Measurements from ENCODE around the gene TBCK.

The TBCK gene

GRCh38 chr4:106284227-106284626 lies 31.8 kb downstream of the TBCK start:
- Histone ChIP-seq H4K20me1 (ENCODE audit: insufficient read depth, low read length) (no peaks in the 10 kb centered on the region), H2AFZ (ENCODE audit: low read length) (no peak overlapping the region), H3K4me3 (ENCODE audit: low read depth, low read length, poor library complexity, severe bottlenecking) (no peak overlapping the region), H3K79me2 (ENCODE audit: insufficient read depth, low read length) (no peaks in the 10 kb centered on the region), H3F3A (ENCODE audit: insufficient read depth, low read length) (no peaks in the 10 kb centered on the region), H3K9me3 (ENCODE audit: low read length) (no peaks in the 10 kb centered on the region), H3K36me3 (ENCODE audit: insufficient read depth, low read length) (no peaks in the 10 kb centered on the region), H3K4me1 (ENCODE audit: insufficient read depth, low read length, severe bottlenecking) (no peaks in the 10 kb centered on the region), H3K9ac (ENCODE audit: low read length) (no peak overlapping the region), H3K27ac (ENCODE audit: low read depth, low read length, poor library complexity, severe bottlenecking) (no peak overlapping the region), H3K27me3 (ENCODE audit: insufficient read depth, low read length) (no peaks in the 10 kb centered on the region), H3K4me2 (ENCODE audit: low read length) (no peak overlapping the region), H3K9me2 (ENCODE audit: low read depth, low read length) (no peaks in the 10 kb centered on the region)
- TF ChIP-seq, protein P1, sequence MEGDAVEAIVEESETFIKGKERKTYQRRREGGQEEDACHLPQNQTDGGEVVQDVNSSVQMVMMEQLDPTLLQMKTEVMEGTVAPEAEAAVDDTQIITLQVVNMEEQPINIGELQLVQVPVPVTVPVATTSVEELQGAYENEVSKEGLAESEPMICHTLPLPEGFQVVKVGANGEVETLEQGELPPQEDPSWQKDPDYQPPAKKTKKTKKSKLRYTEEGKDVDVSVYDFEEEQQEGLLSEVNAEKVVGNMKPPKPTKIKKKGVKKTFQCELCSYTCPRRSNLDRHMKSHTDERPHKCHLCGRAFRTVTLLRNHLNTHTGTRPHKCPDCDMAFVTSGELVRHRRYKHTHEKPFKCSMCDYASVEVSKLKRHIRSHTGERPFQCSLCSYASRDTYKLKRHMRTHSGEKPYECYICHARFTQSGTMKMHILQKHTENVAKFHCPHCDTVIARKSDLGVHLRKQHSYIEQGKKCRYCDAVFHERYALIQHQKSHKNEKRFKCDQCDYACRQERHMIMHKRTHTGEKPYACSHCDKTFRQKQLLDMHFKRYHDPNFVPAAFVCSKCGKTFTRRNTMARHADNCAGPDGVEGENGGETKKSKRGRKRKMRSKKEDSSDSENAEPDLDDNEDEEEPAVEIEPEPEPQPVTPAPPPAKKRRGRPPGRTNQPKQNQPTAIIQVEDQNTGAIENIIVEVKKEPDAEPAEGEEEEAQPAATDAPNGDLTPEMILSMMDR (IDR thresholded peaks at IDR 0.05; ENCODE audit: low read length), result no peak
- TF ChIP-seq EZH2 (IDR thresholded peaks at IDR 0.05; ENCODE audit: borderline replicate concordance, low read length), result no peak

GRCh38 chr4:106277140-106277675 lies 38.8 kb downstream of the TBCK start:
- H2AFZ ChIP-seq (ENCODE audit: low read length), result no peak overlapping the region
- H3K27me3 ChIP-seq (ENCODE audit: insufficient read depth, low read length), result no peaks in the 10 kb centered on the region

DNA sequence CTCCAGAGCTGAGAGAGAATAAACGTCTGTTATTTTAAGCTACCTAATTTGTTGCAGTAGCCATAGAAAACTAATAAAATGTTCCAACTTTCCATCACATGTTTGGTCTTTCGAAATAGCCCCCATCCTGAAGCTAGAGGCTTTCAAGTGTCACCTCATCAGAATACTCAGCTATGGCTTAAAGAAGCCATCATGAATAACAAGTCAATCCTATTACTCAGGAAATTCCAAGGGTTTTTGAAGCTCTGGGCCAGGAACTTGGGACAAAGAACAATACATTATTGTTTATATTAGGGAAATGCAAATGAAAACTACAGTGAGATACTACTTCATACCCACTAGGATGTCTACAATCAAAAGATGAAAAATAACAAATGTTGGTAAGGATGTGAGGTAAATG lies 42.2 kb downstream of the TBCK start:
- H3K4me1 ChIP-seq (ENCODE audit: insufficient read depth, low read length, severe bottlenecking), result no peaks in the 10 kb centered on the region

More at GRCh38 chr4:106277140-106277675, 38.8 kb downstream of the TBCK start:
- no peaks in the 10 kb centered on the region for H3K9me3 ChIP-seq (ENCODE audit: low read length)
- no peaks in the 10 kb centered on the region for H4K20me1 ChIP-seq (ENCODE audit: insufficient read depth, low read length)
- H3K79me2 ChIP-seq (ENCODE audit: insufficient read depth, low read length), result no peaks in the 10 kb centered on the region; the same call in 1 of the 2 replicates
- H3K4me3 ChIP-seq (ENCODE audit: low read depth, low read length, poor library complexity, severe bottlenecking), result no peak overlapping the region
- no peaks in the 10 kb centered on the region for H3F3A ChIP-seq (ENCODE audit: insufficient read depth, low read length)
- H3K9me2 ChIP-seq (ENCODE audit: low read depth, low read length), result no peaks in the 10 kb centered on the region
- TF ChIP-seq, protein P1 (IDR thresholded peaks at IDR 0.05; ENCODE audit: low read length), result no peak
- TF ChIP-seq EZH2 (IDR thresholded peaks at IDR 0.05; ENCODE audit: borderline replicate concordance, low read length), result no peak
- no peak overlapping the region for H3K4me2 ChIP-seq (ENCODE audit: low read length)
- H3K9ac ChIP-seq (ENCODE audit: low read length), result no peak overlapping the region
- H3K4me1 ChIP-seq (ENCODE audit: insufficient read depth, low read length, severe bottlenecking), result no peaks in the 10 kb centered on the region
- H3K27ac ChIP-seq (ENCODE audit: low read depth, low read length, poor library complexity, severe bottlenecking), result no peak overlapping the region
- no peaks in the 10 kb centered on the region for H3K36me3 ChIP-seq (ENCODE audit: insufficient read depth, low read length)

More for the DNA sequence above, 42.2 kb downstream of the TBCK start:
- TF ChIP-seq, protein P1 (IDR thresholded peaks at IDR 0.05; ENCODE audit: low read length), result no peak
- no peak for TF ChIP-seq EZH2 (IDR thresholded peaks at IDR 0.05; ENCODE audit: borderline replicate concordance, low read length)
- Histone ChIP-seq H3K36me3 (ENCODE audit: insufficient read depth, low read length) (no peaks in the 10 kb centered on the region), H3K9me2 (ENCODE audit: low read depth, low read length) (no peaks in the 10 kb centered on the region), H3K9me3 (ENCODE audit: low read length) (no peaks in the 10 kb centered on the region), H3K27me3 (ENCODE audit: insufficient read depth, low read length) (no peaks in the 10 kb centered on the region), H4K20me1 (ENCODE audit: insufficient read depth, low read length) (no peaks in the 10 kb centered on the region), H3K4me2 (ENCODE audit: low read length) (no peak overlapping the region), H3K4me3 (ENCODE audit: low read depth, low read length, poor library complexity, severe bottlenecking) (no peak overlapping the region), H3K9ac (ENCODE audit: low read length) (no peak overlapping the region), H3F3A (ENCODE audit: insufficient read depth, low read length) (no peaks in the 10 kb centered on the region), H3K79me2 (ENCODE audit: insufficient read depth, low read length) (no peaks in the 10 kb centered on the region; the same call in 1 of the 2 replicates), H2AFZ (ENCODE audit: low read length) (no peak overlapping the region), H3K27ac (ENCODE audit: low read depth, low read length, poor library complexity, severe bottlenecking) (no peak overlapping the region)
